ENCODE results near the gene HHAT. TPM values are rescaled to one million over a fixed set of nuclear protein-coding genes. Genes with fewer than 3 reads are reported as not detected.

Gene HHAT
- total RNA-seq, 1 donor from 2014 or later, result 11.4 TPM

- H3K4me3 Mint-ChIP-seq (ENCODE audit: unreplicated experiment), result no peak overlapping the region
- no peak for FAIRE-seq
- Histone ChIP-seq H3K4me1 (ENCODE audit: insufficient read depth, low read length) (peaks cover 12% of the 10 kb centered on the region), H3K9ac (ENCODE audit: low read length) (no peak overlapping the region), H3K27me3 (ENCODE audit: insufficient read depth, low read length) (peaks cover 31% of the 10 kb centered on the region), H4K20me1 (ENCODE audit: insufficient read depth, low read length) (no peaks in the 10 kb centered on the region), H3K9me3 (ENCODE audit: insufficient read depth, low read depth, low read length) (no peaks in the 10 kb centered on the region), H3K4me3 (ENCODE audit: insufficient read depth, low read depth, low read length) (no peak overlapping the region), H3K4me2 (ENCODE audit: low read length) (no peak overlapping the region), H3K36me3 (ENCODE audit: insufficient read depth, low read length) (no peaks in the 10 kb centered on the region), H3K79me2 (ENCODE audit: insufficient read depth, low read length) (no peaks in the 10 kb centered on the region), H3K27ac (ENCODE audit: low read depth, low read length) (no peak overlapping the region), H2AFZ (ENCODE audit: low read depth, low read length) (no peak overlapping the region)
- H3K27ac Mint-ChIP-seq (ENCODE audit: unreplicated experiment), result no peak overlapping the region
- H3K36me3 Mint-ChIP-seq (ENCODE audit: low read depth, unreplicated experiment), result no peaks in the 10 kb centered on the region
- DNase-seq (ENCODE audit: low read depth), result no peak
- no peaks in the 10 kb centered on the region for H3K4me1 Mint-ChIP-seq (ENCODE audit: low read depth, unreplicated experiment)
- H3K9me3 Mint-ChIP-seq (ENCODE audit: unreplicated experiment), result no peaks in the 10 kb centered on the region
- TF ChIP-seq EZH2 (IDR thresholded peaks at IDR 0.05; ENCODE audit: insufficient read depth, low read length) (no peak), CTCF (IDR thresholded peaks at IDR 0.05; ENCODE audit: insufficient read depth, low read depth, low read length) (no peak)
- H3K27me3 Mint-ChIP-seq (ENCODE audit: low read depth, unreplicated experiment), result peaks cover 34% of the 10 kb centered on the region
Measured at GRCh38 chr1:210288116-210288515, 40.6 kb upstream of the HHAT start.

- Histone ChIP-seq H2AFZ (ENCODE audit: low read depth, low read length) (no peak overlapping the region), H3K9ac (ENCODE audit: low read length) (no peak overlapping the region), H3K27ac (ENCODE audit: low read depth, low read length) (no peak overlapping the region), H3K9me3 (ENCODE audit: insufficient read depth, low read depth, low read length) (no peaks in the 10 kb centered on the region), H3K4me2 (ENCODE audit: low read length) (no peak overlapping the region), H3K4me1 (ENCODE audit: insufficient read depth, low read length) (peaks cover 18% of the 10 kb centered on the region), H3K79me2 (ENCODE audit: insufficient read depth, low read length) (no peaks in the 10 kb centered on the region), H3K36me3 (ENCODE audit: insufficient read depth, low read length) (no peaks in the 10 kb centered on the region), H4K20me1 (ENCODE audit: insufficient read depth, low read length) (no peaks in the 10 kb centered on the region), H3K27me3 (ENCODE audit: insufficient read depth, low read length) (peaks cover 29% of the 10 kb centered on the region), H3K4me3 (ENCODE audit: insufficient read depth, low read depth, low read length) (no peak overlapping the region)
- Mint-ChIP-seq H3K36me3 (ENCODE audit: low read depth, unreplicated experiment) (no peaks in the 10 kb centered on the region), H3K27me3 (ENCODE audit: low read depth, unreplicated experiment) (peaks cover 27% of the 10 kb centered on the region), H3K4me1 (ENCODE audit: low read depth, unreplicated experiment) (no peaks in the 10 kb centered on the region), H3K4me3 (ENCODE audit: unreplicated experiment) (no peak overlapping the region), H3K27ac (ENCODE audit: unreplicated experiment) (no peak overlapping the region), H3K9me3 (ENCODE audit: unreplicated experiment) (no peaks in the 10 kb centered on the region)
- no peak for DNase-seq (ENCODE audit: low read depth)
- FAIRE-seq, result no peak
- TF ChIP-seq EZH2 (IDR thresholded peaks at IDR 0.05; ENCODE audit: insufficient read depth, low read length) (no peak), CTCF (IDR thresholded peaks at IDR 0.05; ENCODE audit: insufficient read depth, low read depth, low read length) (no peak)
Measured at GRCh38 chr1:210289248-210289647, 39.5 kb upstream of the HHAT start.

DNA sequence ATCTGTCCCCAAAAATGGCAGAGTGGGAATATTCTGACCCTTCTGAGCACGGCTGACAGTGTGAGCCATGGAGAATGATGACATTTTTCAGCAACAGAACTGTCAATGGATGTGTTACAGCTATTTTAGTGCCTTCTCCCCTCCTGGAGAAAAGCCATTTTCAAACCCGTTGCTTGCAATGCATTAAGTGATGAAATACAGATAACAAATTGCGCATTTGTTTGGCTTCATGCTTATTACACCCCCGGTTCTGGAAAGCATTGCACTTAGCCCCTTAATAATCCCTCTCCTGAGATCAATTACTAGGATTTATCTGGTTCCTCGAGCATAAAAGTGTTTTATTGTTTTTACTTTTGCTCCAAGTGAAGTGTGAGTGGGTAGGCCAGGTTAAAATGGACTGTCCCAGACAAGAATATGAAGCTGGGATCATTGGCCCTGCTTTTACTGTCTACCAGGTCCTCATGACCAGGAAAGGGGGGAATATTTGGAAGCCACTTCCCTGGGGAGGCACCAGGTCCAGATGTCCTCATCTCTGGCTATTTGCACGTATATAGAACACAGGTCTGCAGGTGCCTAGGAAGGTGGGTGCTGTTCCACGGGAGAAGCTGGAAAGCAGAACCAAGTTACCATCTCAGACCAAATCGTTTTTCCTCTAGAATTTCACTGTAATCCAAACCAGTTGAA is 37.5 kb upstream of the HHAT start:
- FAIRE-seq (no peak), DNase-seq (ENCODE audit: low read depth) (no peak)
- H3K4me1 ChIP-seq (ENCODE audit: insufficient read depth, low read length), result peaks cover 18% of the 10 kb centered on the region
- H3K4me2 ChIP-seq (ENCODE audit: low read length), result peak overlapping the region; percentile 81
- no peaks in the 10 kb centered on the region for H3K36me3 ChIP-seq (ENCODE audit: insufficient read depth, low read length)
- no peaks in the 10 kb centered on the region for H3K79me2 ChIP-seq (ENCODE audit: insufficient read depth, low read length)
- no peaks in the 10 kb centered on the region for H4K20me1 ChIP-seq (ENCODE audit: insufficient read depth, low read length)
- H3K27ac ChIP-seq (ENCODE audit: low read depth, low read length), result no peak overlapping the region
- no peak overlapping the region for H3K27ac Mint-ChIP-seq (ENCODE audit: unreplicated experiment)
- no peak overlapping the region for H3K9ac ChIP-seq (ENCODE audit: low read length)
- peaks cover 7% of the 10 kb centered on the region for H3K4me1 Mint-ChIP-seq (ENCODE audit: low read depth, unreplicated experiment)
- peaks cover 18% of the 10 kb centered on the region for H3K27me3 ChIP-seq (ENCODE audit: insufficient read depth, low read length)
- TF ChIP-seq EZH2 (IDR thresholded peaks at IDR 0.05; ENCODE audit: insufficient read depth, low read length) (no peak), CTCF (IDR thresholded peaks at IDR 0.05; ENCODE audit: insufficient read depth, low read depth, low read length) (no peak)
- H3K4me3 Mint-ChIP-seq (ENCODE audit: unreplicated experiment), result no peak overlapping the region
- H3K9me3 ChIP-seq (ENCODE audit: insufficient read depth, low read depth, low read length), result no peaks in the 10 kb centered on the region
- H3K27me3 Mint-ChIP-seq (ENCODE audit: low read depth, unreplicated experiment), result peaks cover 21% of the 10 kb centered on the region
- no peak overlapping the region for H2AFZ ChIP-seq (ENCODE audit: low read depth, low read length)
- no peaks in the 10 kb centered on the region for H3K36me3 Mint-ChIP-seq (ENCODE audit: low read depth, unreplicated experiment)
- H3K9me3 Mint-ChIP-seq (ENCODE audit: unreplicated experiment), result no peaks in the 10 kb centered on the region
- H3K4me3 ChIP-seq (ENCODE audit: insufficient read depth, low read depth, low read length), result no peak overlapping the region
